ENCODE data around the gene HOXD3. TPM values are rescaled to one million over a fixed set of nuclear protein-coding genes. Genes with fewer than 3 reads are reported as not detected.

Gene HOXD3
- polyA plus RNA-seq, 1 donor: 3.9 TPM

GRCh38 chr2:176145085-176145969, 11.8 kb upstream of the HOXD3 start:
- WGBS (ENCODE audit: insufficient coverage, low lambda C conversion rate): no CpG with 5 or more reads among the region's 4 CpGs
- Histone ChIP-seq H3K36me3 (ENCODE audit: control insufficient read depth, insufficient read depth, low read length) (no peaks in the 10 kb centered on the region), H3K4me1 (ENCODE audit: control insufficient read depth, insufficient read depth, low read length) (peaks cover 3% of the 10 kb centered on the region), H3K9me3 (ENCODE audit: control insufficient read depth, low read depth, low read length) (peaks cover 5% of the 10 kb centered on the region), H3K27ac (ENCODE audit: low read length) (no peak overlapping the region), H3K27me3 (ENCODE audit: control insufficient read depth, insufficient read depth, low read length) (peaks cover 76% of the 10 kb centered on the region), H3K4me3 (ENCODE audit: low read length) (no peak overlapping the region)
- no peak for DNase-seq

GRCh38 chr2:176146101-176146500, 11.0 kb upstream of the HOXD3 start:
- Histone ChIP-seq H3K4me1 (ENCODE audit: control insufficient read depth, insufficient read depth, low read length) (peaks cover 3% of the 10 kb centered on the region), H3K4me3 (ENCODE audit: low read length) (no peak overlapping the region), H3K27me3 (ENCODE audit: control insufficient read depth, insufficient read depth, low read length) (peaks cover 76% of the 10 kb centered on the region), H3K9me3 (ENCODE audit: control insufficient read depth, low read depth, low read length) (peaks cover 5% of the 10 kb centered on the region), H3K27ac (ENCODE audit: low read length) (no peak overlapping the region), H3K36me3 (ENCODE audit: control insufficient read depth, insufficient read depth, low read length) (no peaks in the 10 kb centered on the region)
- DNase-seq: no peak
- WGBS (ENCODE audit: insufficient coverage, low lambda C conversion rate): no CpG with 5 or more reads among the region's 6 CpGs

DNA sequence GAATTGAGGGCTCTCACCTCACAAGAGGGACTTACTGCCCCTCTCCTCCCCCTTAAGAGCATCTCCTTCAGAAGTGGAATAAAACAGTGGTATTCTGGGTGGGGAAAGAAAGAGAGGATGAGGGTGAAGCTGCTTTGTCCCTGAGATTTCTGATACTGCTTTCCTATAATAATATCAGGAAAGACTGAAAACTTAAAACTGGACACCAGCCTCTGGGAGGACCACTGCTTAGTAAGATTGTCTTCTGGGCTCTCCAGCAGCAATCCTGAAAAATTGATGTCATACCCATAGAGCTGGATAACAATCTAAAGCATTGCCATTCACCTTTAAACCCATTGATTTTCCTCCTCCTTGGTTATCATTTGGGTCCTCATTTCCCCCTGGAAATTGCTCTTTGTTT, 10.5 kb upstream of the HOXD3 start:
- no peak overlapping the region for H3K27ac ChIP-seq (ENCODE audit: low read length)
- H3K4me1 ChIP-seq (ENCODE audit: control insufficient read depth, insufficient read depth, low read length): peaks cover 3% of the 10 kb centered on the region
- peaks cover 80% of the 10 kb centered on the region for H3K27me3 ChIP-seq (ENCODE audit: control insufficient read depth, insufficient read depth, low read length)

DNA sequence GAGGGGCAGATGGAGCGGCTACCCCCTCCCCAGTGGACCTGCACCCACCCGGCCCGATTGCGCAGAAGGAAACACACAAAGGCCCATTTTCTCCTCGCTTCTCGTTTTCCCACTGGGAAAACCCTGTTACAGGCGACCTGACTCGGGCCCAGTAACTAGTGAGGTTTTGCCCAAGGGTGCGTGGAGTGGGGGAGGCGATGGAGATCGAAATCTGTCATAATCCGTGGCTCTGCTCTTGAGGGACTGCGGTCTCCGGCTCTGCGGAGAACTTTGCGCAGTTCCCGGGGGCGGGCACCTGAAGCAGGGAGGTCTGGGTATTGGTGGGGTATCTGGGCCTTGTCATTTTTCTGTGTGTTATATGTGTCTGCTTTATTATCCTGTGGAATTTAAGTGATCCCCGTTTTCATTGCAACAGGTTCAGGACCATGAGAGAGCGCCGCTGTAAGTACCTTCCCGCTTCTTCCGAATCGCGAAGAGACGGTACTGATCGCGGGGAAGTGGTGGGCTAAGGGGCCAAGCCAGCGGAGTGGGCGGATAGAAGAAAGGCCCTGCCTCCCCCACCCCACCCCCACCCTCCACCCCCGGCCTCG, 9.8 kb upstream of the HOXD3 start:
- no peak overlapping the region for H3K27ac ChIP-seq (ENCODE audit: low read length)
- H3K4me3 ChIP-seq (ENCODE audit: low read length): no peak overlapping the region
- DNase-seq: no peak
- no CpG with 5 or more reads among the region's 32 CpGs for WGBS (ENCODE audit: insufficient coverage, low lambda C conversion rate)
- peaks cover 3% of the 10 kb centered on the region for H3K4me1 ChIP-seq (ENCODE audit: control insufficient read depth, insufficient read depth, low read length)
- no peaks in the 10 kb centered on the region for H3K36me3 ChIP-seq (ENCODE audit: control insufficient read depth, insufficient read depth, low read length)
- peaks cover 86% of the 10 kb centered on the region for H3K27me3 ChIP-seq (ENCODE audit: control insufficient read depth, insufficient read depth, low read length)
- peaks cover 5% of the 10 kb centered on the region for H3K9me3 ChIP-seq (ENCODE audit: control insufficient read depth, low read depth, low read length)

More for the DNA sequence above, 10.5 kb upstream of the HOXD3 start:
- H3K4me3 ChIP-seq (ENCODE audit: low read length): no peak overlapping the region
- H3K9me3 ChIP-seq (ENCODE audit: control insufficient read depth, low read depth, low read length): peaks cover 5% of the 10 kb centered on the region
- H3K36me3 ChIP-seq (ENCODE audit: control insufficient read depth, insufficient read depth, low read length): no peaks in the 10 kb centered on the region
- no peak for DNase-seq

DNA sequence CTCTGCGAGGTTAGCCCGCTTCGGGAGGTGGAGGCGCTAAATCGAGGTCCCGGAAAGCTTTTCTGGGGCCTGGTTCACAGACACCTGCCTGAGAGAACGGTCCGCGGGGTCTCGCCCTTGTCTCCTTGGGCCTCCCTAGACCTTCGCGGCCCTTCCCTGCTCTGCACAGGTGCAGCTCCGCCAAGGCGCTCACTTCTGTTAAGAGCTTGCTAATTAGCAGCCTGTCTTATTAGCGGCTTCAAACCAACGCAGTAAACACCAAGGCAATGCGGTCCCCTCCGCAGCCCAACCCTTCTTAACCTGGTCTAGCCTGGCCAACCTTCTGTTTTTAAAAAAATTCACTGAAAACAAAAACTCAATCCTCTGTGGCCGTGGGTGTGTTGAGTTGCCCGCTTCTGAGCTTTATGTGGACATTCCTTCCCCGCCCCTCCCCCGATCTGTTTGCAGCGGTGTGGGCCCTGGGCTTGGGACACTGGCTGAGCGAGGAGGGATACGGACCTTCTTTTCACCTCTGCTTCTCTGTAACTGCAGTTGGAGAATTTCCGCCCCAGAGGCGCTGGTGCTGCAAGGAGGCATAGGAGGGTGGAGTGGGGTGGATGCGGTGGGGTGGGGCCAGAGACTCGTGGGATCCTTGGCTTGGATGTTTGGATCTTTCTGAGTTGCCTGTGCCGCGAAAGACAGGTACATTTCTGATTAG, 9.2 kb upstream of the HOXD3 start:
- H3K4me1 ChIP-seq (ENCODE audit: control insufficient read depth, insufficient read depth, low read length): peaks cover 3% of the 10 kb centered on the region
- no peak overlapping the region for H3K27ac ChIP-seq (ENCODE audit: low read length)
- peaks cover 89% of the 10 kb centered on the region for H3K27me3 ChIP-seq (ENCODE audit: control insufficient read depth, insufficient read depth, low read length)
- no peaks in the 10 kb centered on the region for H3K36me3 ChIP-seq (ENCODE audit: control insufficient read depth, insufficient read depth, low read length)
- DNase-seq: no peak
- no CpG with 5 or more reads among the region's 31 CpGs for WGBS (ENCODE audit: insufficient coverage, low lambda C conversion rate)
- H3K9me3 ChIP-seq (ENCODE audit: control insufficient read depth, low read depth, low read length): peaks cover 5% of the 10 kb centered on the region
- no peak overlapping the region for H3K4me3 ChIP-seq (ENCODE audit: low read length)

DNA sequence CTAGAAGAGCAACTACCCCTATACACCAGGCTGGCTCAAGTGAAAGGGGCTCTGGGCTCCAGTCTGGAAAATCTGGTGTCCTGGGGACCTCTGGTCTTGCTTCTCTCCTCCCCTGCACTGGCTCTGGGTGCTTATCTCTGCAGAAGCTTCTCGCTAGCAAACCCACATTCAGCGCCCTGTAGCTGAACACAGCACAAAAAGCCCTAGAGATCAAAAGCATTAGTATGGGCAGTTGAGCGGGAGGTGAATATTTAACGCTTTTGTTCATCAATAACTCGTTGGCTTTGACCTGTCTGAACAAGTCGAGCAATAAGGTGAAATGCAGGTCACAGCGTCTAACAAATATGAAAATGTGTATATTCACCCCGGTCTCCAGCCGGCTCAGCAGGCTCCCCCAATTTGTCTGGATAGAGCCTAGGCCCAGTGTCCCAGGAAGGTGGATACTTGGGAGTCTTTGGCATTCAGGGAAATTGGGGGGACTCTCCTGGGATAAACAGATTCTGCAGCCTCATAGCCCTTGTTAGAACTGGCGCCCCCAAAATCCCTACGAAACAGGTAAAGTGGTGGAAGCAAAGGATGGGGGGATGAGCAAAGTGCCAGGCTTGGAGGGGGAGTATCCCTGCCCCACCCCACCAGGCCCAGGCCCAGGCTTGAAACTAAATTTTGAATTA, 8.2 kb upstream of the HOXD3 start:
- H3K4me1 ChIP-seq (ENCODE audit: control insufficient read depth, insufficient read depth, low read length): peaks cover 3% of the 10 kb centered on the region
- H3K27me3 ChIP-seq (ENCODE audit: control insufficient read depth, insufficient read depth, low read length): peaks cover 88% of the 10 kb centered on the region
- no peaks in the 10 kb centered on the region for H3K36me3 ChIP-seq (ENCODE audit: control insufficient read depth, insufficient read depth, low read length)
- no peak for DNase-seq
- peaks cover 5% of the 10 kb centered on the region for H3K9me3 ChIP-seq (ENCODE audit: control insufficient read depth, low read depth, low read length)
- H3K4me3 ChIP-seq (ENCODE audit: low read length): no peak overlapping the region
- no peak overlapping the region for H3K27ac ChIP-seq (ENCODE audit: low read length)
- WGBS (ENCODE audit: insufficient coverage, low lambda C conversion rate): no CpG with 5 or more reads among the region's 11 CpGs

DNA sequence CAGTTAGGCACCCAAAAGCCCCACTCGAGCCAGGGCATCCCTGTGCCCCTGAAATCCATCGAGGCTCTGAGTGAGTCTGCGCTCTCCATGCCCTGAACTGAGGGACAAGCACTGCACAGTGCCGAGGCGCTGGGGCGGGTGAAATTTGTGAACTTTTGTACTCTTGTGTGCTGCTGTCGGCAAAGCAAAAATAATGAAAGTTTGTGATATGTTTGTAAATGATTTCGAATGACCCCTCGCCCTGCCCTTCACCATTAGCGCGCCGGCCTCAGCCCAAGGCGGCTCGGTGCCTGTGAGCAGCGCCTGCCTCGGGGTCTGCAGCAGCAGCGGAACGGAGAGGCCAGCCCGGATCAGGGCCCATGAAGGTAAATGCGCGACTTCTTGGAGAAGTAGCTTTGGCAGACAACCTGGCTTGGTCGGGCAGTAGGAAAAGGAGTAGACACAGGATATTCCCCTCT, 7.6 kb upstream of the HOXD3 start:
- peaks cover 3% of the 10 kb centered on the region for H3K4me1 ChIP-seq (ENCODE audit: control insufficient read depth, insufficient read depth, low read length)
- H3K36me3 ChIP-seq (ENCODE audit: control insufficient read depth, insufficient read depth, low read length): no peaks in the 10 kb centered on the region
- 33% methylated on average over 1 of the region's 22 CpGs for WGBS (ENCODE audit: insufficient coverage, low lambda C conversion rate)
- no peak overlapping the region for H3K27ac ChIP-seq (ENCODE audit: low read length)
- H3K27me3 ChIP-seq (ENCODE audit: control insufficient read depth, insufficient read depth, low read length): peaks cover 90% of the 10 kb centered on the region
- H3K4me3 ChIP-seq (ENCODE audit: low read length): no peak overlapping the region
- peaks cover 5% of the 10 kb centered on the region for H3K9me3 ChIP-seq (ENCODE audit: control insufficient read depth, low read depth, low read length)
- no peak for DNase-seq

DNA sequence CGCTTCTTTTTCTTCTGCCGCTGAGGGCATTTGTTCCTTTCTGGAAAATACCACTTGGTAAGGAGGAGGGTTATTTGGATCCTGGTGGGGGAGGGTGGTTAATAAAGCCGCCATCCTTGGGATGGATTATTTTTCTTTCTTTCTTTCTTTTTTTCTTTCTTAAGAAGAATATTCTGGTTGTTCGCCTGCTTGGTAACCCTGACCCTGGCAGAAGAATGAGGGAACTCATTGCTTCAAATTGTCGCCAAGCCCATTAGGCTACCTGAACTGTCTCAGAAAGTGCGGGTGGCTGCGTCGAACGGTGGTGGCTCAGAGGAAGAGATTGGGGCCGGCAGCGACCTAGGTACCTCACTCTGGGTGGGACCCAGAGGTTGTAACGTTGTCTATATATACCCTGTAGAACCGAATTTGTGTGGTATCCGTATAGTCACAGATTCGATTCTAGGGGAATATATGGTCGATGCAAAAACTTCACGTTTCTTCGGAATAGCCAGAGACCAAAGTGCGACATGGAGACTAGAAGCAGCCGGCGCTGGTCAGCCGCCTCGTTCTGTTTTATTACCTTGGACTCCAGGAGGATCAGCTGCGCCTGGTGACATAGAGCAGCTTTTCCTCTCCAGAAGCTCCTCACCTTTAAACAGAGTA, 7.0 kb upstream of the HOXD3 start:
- Histone ChIP-seq H3K27ac (ENCODE audit: low read length) (peak overlapping the region; percentile 8), H3K4me1 (ENCODE audit: control insufficient read depth, insufficient read depth, low read length) (peaks cover 2% of the 10 kb centered on the region), H3K9me3 (ENCODE audit: control insufficient read depth, low read depth, low read length) (peaks cover 5% of the 10 kb centered on the region), H3K4me3 (ENCODE audit: low read length) (no peak overlapping the region), H3K36me3 (ENCODE audit: control insufficient read depth, insufficient read depth, low read length) (no peaks in the 10 kb centered on the region), H3K27me3 (ENCODE audit: control insufficient read depth, insufficient read depth, low read length) (peaks cover 93% of the 10 kb centered on the region)
- DNase-seq: no peak
- WGBS (ENCODE audit: insufficient coverage, low lambda C conversion rate): 40% methylated on average over 2 of the region's 24 CpGs

GRCh38 chr2:176150584-176151441, 6.3 kb upstream of the HOXD3 start:
- no peak for DNase-seq
- no peaks in the 10 kb centered on the region for H3K4me1 ChIP-seq (ENCODE audit: control insufficient read depth, insufficient read depth, low read length)
- H3K27ac ChIP-seq (ENCODE audit: low read length): peak overlapping the region; percentile 8
- peaks cover 5% of the 10 kb centered on the region for H3K9me3 ChIP-seq (ENCODE audit: control insufficient read depth, low read depth, low read length)
- H3K27me3 ChIP-seq (ENCODE audit: control insufficient read depth, insufficient read depth, low read length): peaks cover 93% of the 10 kb centered on the region
- no peak overlapping the region for H3K4me3 ChIP-seq (ENCODE audit: low read length)
- no peaks in the 10 kb centered on the region for H3K36me3 ChIP-seq (ENCODE audit: control insufficient read depth, insufficient read depth, low read length)
- no CpG with 5 or more reads among the region's 14 CpGs for whole genome bisulfite sequencing (ENCODE audit: insufficient coverage, low lambda C conversion rate)

Data from large intestine (tissue), 3 donors.